CD4-positive, alpha-beta T cell treated with Interleukin-4 for 4 hours (primary cell): Measurements from ENCODE around the gene HOXD12.

Experiments used
- DNase-seq: peaks from one replicate; pipeline ENCODE4 v3.0.0-alpha.2; 2020

The HOXD12 gene

GRCh38 chr2:176081837-176082524 is 17.6 kb upstream of the HOXD12 start:
- no peak for DNase-seq

GRCh38 chr2:176082525-176082823 is 17.1 kb upstream of the HOXD12 start:
- no peak for DNase-seq

- no peak for DNase-seq
These were observed 16.5 kb upstream of the HOXD12 start for GRCh38 chr2:176082824-176083751.

DNA sequence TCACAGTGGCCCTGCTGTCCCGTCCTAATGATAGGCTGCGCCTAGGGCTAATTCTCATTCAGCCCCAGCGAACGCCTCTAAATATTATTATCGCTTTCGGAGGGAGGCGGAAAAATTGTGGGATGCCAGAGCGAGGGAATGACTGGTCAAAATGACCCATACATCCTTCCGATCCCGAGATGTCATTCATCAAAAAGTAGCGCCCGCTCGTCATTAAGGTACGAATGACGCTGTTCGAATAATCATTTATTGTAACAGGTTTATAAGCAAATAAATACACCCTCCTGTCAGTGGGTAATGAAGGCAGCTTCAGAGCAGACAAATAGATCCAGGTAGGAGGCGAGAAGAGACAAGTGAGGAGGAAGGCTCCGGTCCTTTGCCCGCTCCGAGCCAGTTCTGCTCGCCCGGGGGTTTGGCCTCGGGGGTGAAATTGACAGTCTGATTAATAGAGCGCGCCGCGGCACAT is 15.8 kb upstream of the HOXD12 start, which contains the start of gene EVX2:
EVX2 (minus strand) TSS at position 167 of the 466 bp plus-strand sequence. CDS start 186 bp downstream, outside the sequence.
- no peak for DNase-seq

DNA sequence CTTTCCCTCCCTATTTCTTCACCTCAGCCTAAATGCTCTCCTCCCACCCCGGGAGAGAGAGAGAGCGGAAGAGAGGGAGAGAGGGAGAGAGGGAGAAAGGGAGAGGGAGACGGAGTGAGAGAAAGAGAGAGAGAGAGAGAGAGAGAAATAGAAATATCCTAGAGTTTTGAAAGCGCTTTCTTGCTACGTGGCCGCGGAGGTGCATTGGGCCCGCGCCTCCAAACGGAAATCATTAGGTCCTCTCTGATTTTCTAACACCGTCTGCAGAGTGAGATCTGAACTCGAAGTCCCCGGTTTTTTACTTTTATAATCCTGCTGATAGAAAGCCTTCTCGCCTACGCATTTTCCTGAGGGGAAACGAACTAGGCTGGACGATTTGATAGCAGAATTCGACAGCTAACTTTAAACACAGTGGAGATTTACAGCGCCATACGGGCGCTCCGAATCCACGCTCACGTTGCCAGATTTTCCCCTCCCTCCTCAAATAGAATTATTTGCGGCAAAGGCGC is 14.9 kb upstream of the HOXD12 start:
- DNase-seq = no peak

- no peak for DNase-seq
These were observed 14.3 kb upstream of the HOXD12 start for GRCh38 chr2:176085120-176085788.

DNA sequence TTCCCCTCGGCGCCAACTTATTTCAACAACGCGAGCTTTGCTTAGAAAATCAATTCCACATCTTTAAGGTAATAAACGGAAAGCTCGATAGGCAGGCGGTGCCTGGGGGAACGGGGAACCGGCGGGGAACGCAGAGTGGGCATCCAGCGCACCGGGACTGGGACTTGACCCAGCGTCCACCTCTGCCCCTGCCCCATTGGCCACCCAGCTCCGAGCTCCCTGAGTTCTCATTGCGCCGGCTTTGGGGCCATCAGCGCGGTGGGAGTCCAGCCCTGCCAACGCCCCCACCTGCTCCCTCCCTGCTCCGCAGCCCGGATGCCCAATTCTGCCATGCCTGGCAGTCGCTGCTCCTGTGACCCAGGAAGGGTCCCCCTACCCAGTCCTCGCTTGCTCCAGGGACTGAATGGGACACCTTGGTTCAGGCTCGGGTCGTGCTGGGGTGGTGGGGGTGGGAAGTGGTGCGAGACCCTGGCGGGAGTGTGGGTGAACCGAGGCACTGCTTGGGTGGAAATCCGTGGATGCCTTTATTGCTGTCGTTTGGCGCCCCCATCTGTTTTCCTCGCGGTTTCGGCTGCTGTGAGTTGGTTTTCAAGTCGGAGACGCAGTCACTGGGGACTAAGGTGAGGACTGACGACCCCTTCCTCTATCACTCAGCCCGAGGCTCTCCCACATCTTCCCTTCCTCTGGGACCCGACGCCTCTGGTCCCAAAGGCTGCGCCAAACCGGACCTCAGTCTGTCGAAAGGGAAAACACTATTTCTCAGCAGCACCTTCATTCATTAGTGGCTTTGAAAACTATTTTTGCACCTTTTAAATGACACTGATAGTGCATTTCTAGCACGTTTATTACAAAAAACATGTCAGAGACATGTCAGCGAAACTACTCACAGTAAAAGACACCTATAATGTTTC is 13.5 kb upstream of the HOXD12 start:
- peak; percentile 9 for DNase-seq

DNA sequence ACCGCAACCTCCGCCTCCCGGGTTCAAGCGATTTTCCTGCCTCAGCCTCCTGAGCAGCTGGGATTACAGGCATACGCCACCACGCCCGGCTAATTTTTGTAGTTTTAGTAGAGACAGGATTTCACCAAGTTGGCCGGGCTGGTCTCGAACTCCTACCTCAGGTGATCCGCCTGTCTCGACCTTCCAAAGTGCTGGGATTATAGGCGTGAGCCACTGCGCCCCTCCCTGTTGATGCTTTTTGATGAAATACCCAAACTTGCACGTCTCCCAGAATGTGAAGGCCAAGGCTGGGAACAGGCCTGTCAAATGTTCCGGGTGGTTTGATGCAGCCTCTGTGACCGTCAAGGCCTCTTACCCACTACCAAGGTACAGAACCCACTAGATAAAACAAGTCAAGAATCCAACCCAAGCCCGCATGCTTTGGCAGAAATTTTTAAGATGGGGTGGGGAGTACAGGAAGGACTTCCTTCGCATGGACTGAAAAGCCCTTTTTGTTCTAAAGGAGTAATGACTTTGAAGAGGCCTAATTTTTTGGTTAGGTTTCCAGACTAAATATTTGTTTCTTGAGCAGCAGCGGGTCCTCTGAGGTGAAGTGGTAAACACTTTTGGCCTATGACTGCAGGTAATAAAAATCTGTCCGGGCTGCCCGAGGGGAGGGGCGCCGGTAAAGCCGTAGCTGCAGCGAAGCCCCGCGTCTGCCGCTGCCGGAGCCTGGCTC is 12.1 kb upstream of the HOXD12 start:
- DNase-seq = no peak

DNA sequence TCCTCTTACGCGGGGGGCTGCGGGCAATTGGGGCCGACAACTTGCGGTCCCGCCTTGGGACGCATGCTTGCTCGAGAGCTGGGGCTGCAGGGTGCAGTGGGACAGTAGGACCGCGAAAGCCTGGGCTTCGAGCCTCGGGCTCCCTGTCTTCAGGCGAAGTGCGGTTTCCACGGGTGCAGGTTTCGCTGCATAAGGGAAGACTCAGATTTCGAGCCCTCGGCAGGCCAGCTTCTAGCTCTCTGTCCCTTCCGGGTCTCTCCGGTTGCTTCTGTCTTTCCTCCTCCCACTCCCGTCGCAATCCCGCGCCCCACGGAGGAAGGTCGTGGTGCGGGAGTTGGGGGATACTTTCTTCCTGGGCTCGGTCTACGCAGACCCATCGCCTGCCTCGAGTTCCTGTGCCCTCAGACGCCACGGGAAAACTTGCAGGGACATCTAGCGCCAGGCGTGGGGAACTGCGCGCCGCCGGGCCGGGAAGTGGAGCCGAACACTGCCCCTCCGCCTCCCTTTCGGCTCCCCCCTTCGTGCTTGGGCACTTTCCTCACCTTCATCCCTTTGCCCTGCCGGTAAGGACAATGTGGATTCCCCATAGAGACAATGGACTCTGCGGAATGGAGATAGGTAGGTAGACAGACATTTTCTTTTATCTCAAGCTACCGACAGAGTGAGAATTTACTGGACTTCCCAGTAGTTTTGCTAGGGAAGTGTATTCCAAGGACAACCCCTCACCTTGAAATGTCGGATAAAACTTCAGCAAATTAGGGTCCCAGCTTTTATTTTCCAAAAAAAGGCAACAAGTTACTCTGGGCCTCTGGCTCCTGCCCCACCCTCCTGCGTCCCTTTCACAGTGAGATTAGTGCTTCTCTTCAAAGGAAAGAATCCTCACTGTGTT is 11.3 kb upstream of the HOXD12 start:
- peak; percentile 6 for DNase-seq

DNA sequence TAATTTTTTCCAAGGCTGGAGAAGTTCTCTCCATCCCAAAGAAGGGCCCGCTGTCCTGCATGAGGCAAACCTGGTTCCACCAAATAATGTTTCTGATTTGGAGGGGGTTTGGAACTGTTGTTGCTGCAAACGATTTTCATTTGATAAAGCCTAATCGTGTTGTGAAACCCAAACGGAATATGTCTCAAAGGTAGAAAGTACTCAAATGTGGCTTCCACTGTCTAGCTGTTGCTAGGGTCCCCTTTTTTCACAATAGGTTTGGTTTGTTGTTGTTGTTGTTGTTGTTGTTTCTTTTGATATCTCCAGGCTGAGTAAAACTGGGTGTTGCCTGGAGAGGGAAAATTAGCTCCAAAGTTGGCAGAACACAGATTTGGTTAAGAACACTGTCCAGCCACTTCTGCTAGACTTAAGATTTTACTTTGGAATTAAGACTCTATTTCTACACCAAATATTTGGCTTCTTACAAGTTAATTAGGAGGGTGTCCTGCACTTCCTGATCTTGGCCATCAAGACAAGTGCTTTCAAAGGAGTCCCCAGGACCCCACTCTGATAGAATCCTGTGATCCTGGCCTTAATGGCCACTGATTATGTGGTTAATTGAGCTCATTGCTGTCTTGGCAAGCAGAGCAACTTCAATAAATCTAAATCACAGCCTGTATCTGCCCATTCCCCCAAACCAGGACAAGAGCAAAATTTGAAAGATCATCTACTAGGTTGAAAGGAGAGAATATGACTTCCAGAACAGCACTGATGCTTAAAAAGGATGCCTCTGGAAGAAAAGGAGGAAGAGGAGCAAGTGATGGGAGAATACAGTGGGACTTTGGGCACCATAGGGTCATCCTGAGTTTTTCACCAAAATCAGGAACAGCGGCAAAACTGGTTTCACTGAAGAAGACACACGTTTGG is 10.4 kb upstream of the HOXD12 start:
- DNase-seq = no peak

DNA sequence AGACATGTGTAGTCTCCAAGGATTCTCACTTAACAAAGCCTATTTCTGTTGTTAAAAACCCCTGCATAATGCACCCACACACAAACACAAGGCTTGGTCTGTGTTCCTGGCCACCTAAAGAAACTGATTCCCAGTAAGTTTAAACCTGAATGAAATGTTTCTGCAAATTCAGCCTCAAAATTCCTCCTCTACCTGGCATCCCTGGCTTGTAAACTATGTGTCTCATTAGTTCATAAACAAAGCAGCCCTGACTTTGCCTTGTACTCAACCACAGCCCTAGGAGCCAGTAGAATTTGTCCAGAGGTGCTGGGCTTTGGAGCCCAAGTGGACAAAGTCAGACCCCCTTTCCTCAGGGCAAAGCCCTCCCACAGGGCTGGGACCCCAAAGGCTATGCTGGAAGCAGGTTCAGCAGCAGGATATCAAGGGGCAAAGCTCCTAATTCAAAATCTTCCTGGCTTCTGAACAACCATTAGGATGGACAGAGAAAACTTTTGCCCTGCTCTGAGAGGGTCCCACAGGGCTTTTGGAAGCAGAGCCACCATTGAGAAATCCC is 9.7 kb upstream of the HOXD12 start:
- no peak for DNase-seq

DNA sequence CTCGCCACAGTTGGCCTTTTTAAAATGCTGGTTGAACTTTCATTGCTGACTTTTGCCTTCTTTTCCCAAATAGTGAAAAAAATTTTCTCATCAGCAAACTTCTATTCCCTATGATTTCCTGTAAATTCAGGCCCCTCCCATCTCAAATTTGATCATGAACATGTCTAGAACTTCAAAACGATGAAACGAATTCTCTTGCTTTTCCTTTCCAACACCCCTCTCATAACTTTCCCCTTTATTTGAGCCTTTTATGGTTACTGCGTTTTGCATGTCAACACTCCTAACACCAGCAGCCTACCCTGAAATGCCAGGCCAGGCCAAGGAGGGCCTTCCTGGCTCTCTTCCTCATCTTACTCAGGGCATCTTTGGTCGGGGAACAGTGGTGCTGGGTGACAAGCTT is 8.7 kb upstream of the HOXD12 start:
- no peak for DNase-seq

DNA sequence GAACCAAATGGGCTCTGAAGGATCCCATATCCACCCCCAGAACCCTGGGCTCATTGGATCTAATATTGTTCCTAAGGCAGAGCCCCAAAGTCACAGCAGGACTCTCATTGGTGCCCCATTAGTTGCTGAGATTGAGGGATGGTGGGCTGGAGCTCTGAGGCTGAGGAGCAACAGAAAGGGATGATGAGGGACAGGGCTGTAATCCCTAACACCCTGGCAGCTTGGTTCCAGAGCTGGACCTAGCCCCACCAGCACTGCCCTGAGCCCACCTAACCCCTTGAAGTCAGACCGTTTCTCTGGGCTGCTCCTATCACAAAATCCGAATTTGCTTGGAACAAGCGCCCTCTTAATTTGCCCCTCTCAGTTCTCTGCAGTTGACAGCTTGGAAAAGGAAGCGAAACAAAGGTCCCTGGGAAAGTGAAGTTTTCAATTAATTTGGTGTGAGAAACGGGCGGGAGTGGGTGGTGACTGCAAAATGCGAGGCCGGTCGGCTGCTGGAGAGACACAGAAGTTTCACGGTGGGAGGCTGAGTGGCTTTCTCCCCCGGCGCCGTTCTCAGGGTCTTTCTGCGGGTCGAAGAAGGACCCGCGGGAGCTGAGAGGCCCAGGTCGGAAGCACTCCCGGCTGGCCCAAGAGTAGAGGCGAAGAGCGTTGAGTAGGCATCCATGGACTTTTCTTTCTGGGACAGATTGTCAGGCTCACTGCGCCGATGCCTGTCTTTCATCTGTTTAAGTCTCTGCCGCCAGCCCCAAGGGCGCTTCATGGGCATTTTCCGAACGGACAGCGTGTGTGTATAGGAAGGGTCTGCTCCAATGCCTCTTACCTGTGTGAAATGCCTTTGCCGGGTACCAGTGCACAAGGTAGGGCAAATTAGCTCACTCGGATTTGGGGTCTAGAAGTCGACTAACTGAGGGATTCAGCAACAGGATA is 8.0 kb upstream of the HOXD12 start:
- no peak for DNase-seq

DNA sequence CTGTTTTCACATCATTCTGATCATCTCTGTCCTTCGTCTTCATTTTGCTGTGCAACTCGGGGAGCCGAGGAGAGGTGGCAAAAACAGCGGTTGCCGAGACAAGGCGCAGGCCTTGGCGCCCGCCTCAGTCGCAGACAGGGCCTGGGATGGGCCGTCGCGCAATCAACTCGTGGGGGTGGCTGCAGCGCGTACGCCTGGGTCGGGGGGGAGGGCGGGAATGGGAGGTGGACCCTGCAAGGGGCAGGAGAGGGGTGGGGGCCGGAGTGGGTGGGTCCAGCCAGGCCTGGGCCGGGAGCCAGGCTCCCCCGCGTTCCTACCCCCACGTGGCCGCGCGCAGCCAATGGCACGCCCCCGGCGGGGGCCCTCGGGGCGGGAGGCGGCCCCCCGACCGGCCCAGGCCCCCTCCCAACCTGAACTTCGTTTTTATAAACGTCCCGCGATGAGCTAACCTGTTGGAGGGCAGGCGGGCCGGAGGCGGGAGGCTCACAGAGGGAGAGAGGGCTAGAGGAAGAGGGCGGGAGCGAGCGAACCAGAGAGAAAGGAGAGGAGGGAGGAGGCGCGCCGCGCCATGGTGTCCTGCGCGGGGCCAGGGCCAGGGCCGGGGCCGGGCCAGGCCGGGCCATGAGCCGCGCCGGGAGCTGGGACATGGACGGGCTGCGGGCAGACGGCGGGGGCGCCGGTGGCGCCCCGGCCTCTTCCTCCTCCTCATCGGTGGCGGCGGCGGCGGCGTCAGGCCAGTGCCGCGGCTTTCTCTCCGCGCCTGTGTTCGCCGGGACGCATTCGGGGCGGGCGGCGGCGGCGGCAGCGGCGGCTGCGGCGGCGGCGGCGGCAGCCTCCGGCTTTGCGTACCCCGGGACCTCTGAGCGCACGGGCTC is 7.1 kb upstream of the HOXD12 start, which contains the start of gene HOXD13:
HOXD13 (plus strand) TSS at position 452 of the 875 bp plus-strand sequence; CDS start at position 622, 170 bp downstream.
- no peak for DNase-seq

DNA sequence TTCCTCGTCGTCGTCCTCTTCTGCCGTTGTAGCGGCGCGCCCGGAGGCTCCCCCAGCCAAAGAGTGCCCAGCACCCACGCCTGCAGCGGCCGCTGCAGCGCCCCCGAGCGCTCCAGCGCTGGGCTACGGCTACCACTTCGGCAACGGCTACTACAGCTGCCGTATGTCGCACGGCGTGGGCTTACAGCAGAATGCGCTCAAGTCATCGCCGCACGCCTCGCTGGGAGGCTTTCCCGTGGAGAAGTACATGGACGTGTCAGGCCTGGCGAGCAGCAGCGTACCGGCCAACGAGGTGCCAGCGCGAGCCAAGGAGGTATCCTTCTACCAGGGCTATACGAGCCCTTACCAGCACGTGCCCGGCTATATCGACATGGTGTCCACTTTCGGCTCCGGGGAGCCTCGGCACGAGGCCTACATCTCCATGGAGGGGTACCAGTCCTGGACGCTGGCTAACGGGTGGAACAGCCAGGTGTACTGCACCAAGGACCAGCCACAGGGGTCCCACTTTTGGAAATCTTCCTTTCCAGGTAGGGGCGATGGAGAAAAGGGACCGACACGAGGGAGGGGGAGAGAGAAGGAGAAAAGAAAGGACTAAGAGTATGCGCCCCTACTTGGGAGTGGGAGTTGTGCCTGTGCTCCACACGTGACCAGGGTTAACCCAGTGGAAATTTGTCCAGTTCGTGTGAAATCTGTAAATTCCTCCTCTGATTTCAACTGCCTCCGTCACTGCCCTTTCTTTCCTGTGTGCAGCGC is 6.3 kb upstream of the HOXD12 start:
- DNase-seq = no peak

DNA sequence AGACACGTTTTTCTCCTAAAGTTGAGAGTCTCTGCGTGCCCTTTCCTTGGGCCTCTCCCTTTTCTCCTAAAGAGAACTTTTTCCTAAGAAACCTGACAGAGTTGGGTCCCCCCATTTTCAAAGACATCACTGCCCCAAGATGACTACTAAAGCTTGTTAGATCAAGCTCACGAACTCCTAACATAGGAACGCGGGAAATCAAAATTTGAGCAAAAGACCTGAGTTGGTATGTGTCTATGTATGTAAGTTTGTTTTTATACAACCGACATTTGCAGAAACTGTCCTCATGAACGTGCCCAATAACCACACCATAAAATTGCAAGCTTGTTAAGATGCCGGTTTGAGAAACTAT is 5.7 kb upstream of the HOXD12 start:
- DNase-seq = no peak
